HG03135 (cell line): Measurements from ENCODE around the gene FHIP1B.

ENCODE experiments used
- ATAC-seq: cut with Tn5 transposase; IDR thresholded peaks from one replicate; pipeline ENCODE4 v1.9.1; 2021; ENCODE audit warnings: mild to moderate bottlenecking, moderate library complexity; ENCODE audit not compliant: unreplicated experiment

Gene FHIP1B

DNA sequence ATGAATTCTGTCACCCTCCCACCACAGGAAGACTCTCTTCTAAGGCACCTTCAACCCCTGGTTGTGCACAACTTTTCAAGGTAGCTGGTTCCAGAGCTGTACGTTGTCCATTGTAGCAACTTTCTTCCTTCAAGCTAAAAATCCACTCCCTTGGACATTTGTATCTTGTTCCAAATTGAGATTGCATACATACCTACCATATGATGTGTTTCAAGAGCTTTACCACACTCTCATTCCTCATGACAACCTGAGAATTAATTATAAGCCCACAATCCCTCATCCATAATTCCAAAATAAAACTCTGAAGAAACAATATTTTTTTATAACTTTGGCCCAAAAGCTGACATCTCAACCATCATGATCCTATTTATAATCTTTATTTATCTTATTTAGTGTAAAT, 32.4 kb downstream of the FHIP1B start:
- ATAC-seq = no peak

DNA sequence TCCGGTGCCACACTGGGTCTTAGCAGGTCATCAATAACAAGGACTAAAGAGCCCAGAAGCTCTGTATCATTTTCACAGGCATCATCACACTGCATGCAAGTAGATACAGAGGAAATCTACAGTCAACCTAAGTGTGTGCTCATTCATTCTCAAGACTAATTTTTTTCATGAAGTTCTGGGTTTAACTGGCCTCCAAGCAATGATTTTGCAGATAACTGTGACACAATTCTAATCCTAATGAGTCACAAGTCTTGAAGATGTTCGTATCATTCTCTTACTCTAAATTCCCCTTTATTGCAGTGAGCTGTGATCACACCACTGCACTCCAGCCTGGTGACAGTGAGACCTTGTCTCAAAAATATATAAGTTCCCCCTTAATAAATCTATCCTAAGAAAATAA, 33.0 kb downstream of the FHIP1B start:
- ATAC-seq = no peak

DNA sequence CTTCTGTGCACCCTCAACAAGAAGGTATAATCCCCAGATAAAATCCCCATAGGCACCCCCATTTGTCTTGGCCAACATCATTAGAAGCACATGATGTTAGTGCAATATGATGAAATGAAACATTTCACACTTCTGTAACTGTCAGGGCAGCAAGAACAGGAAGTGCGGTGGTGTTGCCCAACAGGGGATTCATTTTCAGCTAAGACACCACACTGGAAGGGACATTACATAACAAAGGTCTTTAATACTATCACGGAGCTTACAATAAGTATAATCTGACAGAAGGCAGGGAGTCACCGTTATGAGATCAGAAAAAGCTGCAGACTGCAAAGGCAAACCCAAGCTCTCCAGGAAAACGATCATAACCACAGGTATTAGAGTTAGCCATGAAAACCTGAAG, 33.5 kb downstream of the FHIP1B start:
- no peak for ATAC-seq

DNA sequence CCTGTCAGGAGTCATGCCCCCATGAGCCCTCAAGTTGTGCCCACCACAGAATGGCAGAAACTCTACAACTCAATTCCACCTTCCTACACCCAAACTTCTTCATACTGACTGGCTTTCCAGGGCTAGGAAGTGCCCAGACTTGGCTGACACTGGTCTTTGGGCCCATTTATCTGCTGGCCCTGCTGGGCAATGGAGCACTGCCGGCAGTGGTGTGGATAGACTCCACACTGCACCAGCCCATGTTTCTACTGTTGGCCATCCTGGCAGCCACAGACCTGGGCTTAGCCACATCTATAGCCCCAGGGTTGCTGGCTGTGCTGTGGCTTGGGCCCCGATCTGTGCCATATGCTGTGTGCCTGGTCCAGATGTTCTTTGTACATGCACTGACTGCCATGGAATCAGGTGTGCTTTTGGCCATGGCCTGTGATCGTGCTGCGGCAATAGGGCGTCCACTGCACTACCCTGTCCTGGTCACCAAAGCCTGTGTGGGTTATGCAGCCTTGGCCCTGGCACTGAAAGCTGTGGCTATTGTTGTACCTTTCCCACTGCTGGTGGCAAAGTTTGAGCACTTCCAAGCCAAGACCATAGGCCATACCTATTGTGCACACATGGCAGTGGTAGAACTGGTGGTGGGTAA, 35.1 kb downstream of the FHIP1B start, which contains the start of gene OR52W1:
Gene OR52W1 (plus strand): TSS at position 51 of the 637 bp plus-strand sequence. CDS start 0 bp downstream, at position 51.
- no peak for ATAC-seq

DNA sequence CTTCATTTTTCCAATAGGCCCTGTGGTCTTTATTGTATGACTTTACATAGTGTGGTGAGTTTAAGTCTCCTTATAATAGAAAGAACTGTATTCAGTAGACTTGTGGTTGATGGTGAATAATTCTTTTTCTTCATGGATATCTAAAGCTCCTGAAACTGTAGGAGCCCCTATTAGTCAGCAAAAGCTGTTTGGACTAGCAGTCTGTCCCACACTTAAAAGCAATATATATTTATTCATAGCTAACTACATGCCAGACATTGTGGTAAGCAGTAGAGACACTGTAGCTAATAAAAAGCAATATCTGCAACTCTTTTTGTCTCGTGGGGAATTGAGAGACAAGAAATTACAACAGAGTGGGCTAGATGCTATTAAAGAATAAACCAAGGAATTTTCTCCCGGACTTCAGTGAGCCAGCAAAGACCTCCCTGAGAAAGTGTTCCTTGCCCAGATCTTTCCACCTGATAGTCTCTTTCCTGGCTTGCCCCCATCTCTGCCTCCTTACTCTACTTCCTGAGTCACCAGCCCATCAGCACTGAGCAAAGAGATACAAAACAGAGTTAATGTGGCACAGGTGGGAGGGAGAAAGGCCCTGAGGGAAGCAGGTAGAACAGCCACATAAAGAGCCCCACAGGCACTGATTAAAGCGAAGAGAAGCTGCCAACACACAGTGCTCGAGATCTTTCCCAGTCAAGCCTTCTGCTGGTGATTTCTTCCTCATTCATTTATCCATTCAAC, 36.8 kb downstream of the FHIP1B start:
- no peak for ATAC-seq

DNA sequence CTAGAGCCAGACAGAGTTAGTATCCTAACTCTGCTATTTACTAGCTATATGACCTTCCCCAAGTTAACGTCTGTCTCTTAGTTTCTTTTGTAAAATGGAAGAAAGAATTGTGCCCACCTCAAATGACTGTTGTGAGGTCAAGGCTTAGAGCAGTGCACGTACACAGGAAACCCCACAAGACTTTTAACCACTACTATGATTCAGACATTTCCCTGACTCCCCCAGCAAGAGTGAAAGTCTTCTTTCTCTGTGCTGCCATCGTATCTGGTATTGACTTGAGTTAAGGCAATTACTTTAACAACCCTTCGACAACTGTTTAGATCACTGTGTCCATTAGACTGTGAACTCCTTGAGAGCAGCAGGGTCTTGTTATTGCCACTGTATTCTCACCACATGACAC, 38.0 kb downstream of the FHIP1B start:
- no peak for ATAC-seq

DNA sequence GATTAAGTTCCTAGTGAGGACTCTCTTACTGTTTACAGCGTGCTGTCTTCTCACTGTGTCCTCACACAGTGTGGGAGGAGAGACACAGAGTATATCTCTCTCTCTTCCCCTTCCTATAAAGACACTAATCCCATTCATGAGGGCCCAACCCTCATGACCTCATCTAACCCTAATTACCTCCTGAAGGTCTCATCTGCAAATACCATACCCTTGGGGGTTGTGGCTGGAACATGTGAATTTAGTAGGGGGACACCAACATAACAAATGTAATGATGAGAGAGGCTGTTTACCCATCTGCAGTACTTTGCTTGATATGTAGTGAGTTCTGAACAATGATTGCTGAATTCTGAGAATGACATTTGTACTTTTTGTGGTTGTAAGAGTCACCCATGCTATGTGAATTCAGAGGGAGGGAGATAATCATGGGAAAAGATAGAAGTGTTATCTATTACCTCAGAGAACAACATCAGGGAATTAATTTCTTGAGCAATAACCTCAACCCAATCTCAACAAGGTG, 40.3 kb downstream of the FHIP1B start:
- no peak for ATAC-seq

DNA sequence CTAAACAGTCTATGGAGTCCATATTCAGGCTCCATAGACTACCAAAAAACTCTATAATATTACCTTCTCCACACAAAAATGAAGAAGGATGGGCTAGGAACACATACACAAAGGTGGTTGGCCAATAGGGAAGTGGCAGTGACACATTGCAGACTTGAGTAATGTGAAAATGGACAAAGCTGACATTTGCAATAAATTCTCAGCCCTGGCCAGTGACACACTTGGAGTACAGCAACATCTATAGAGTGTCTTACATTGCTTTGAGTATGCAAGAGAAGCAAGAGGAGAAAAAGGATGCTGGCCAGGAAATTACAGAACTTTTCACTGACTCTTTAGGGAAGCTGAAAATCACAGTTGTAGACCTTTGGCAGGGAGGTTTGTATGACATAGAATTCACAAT, 42.7 kb downstream of the FHIP1B start:
- no peak for ATAC-seq

DNA sequence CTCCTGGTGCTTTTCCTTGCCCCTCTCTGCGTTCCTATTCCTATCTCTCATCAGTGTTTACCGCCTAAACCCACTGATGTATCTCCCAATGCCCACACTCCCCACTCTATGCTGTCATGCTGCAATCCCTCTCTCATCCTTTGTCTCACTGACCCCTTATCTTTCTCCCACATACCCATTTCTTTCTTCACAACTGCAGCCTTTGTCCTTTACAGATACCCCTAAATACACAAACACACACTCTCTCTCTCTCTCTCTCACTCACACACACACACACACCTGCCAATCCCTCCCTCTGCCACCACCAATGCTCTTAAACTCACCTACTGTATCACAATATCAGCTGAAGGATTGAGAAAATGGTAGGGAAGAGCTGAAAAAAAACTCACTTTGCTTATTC, 59.0 kb downstream of the FHIP1B start:
- no peak for ATAC-seq

DNA sequence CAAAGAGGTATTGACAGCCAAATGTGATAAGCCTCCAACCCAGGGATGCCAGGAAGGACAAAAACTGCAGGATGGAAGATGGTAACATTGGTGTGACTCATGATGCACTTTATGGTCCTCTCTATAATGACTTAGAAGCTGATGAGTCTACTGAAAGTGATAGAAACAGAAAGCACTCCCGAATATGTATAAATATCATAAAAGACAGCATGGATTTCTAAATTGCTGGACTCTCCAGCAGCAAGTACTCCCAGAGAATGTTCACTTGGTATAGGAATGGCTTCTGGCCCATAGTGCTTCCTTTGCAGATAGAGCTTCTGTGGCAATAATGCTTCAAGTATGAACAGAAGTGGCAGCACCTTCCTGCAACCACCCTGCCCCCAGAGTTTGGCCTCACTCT, 64.2 kb downstream of the FHIP1B start, which contains the start of gene OR52B2:
Gene OR52B2 (minus strand): TSS at position 101 of the 400 bp plus-strand sequence. CDS start 0 bp downstream, at position 101.
- no peak for ATAC-seq
